ENCODE data around the gene TSHZ2.

DNA sequence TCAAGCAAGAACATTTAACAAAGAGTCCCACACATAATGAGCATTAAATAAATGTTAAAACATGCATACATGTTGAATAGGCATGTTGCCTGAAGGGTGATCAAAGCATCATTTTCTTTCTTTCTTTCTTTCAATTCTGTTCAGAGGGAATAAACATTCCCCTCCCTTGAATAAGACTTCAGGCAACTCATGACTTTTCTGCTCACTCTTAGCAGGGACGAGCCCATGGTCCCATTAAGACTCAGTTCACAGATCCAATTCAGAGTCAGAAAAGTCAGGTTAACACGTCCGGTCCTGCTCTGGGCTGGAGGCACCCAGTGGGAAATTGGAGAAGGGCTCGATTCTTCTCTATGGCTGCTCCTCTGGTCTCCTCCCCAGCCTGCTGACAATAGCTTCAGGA, 439.7 kb downstream of the TSHZ2 start:
- no peak for TF ChIP-seq POLR2A (IDR thresholded peaks at IDR 0.05)
- TF ChIP-seq, protein P1, sequence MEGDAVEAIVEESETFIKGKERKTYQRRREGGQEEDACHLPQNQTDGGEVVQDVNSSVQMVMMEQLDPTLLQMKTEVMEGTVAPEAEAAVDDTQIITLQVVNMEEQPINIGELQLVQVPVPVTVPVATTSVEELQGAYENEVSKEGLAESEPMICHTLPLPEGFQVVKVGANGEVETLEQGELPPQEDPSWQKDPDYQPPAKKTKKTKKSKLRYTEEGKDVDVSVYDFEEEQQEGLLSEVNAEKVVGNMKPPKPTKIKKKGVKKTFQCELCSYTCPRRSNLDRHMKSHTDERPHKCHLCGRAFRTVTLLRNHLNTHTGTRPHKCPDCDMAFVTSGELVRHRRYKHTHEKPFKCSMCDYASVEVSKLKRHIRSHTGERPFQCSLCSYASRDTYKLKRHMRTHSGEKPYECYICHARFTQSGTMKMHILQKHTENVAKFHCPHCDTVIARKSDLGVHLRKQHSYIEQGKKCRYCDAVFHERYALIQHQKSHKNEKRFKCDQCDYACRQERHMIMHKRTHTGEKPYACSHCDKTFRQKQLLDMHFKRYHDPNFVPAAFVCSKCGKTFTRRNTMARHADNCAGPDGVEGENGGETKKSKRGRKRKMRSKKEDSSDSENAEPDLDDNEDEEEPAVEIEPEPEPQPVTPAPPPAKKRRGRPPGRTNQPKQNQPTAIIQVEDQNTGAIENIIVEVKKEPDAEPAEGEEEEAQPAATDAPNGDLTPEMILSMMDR (IDR thresholded peaks at IDR 0.05 in 4 of 5, conservative IDR thresholded peaks at IDR 0.05 in 1 of 5): no peak
